ENCODE results near the gene KIF27.
"Not testable (repeated sequence)": the region's sequence is repeated elsewhere in the genome, so short reads cannot be mapped to it uniquely, and the experiment has no call there.

KIF27 gene

GRCh38 chr9:83930881-83931280 is 9.6 kb upstream of the KIF27 start:
- DNase-seq (ENCODE audit: low spot score): no peak

- DNase-seq (ENCODE audit: low spot score): no peak
Observed at GRCh38 chr9:83927591-83927990, 6.4 kb upstream of the KIF27 start.

- peak; percentile 69 for DNase-seq (ENCODE audit: low spot score)
Observed at GRCh38 chr9:83920469-83920926, 734 bp downstream of the KIF27 start.

GRCh38 chr9:83919111-83919510 is 2.1 kb downstream of the KIF27 start:
- DNase-seq (ENCODE audit: low spot score): no peak

GRCh38 chr9:83912194-83912593 is 9.0 kb downstream of the KIF27 start:
- peak; percentile 56 for DNase-seq (ENCODE audit: low spot score)

- no peak for DNase-seq (ENCODE audit: low spot score)
Observed at GRCh38 chr9:83906144-83906543, 15.1 kb downstream of the KIF27 start.

GRCh38 chr9:83900615-83901014 is 20.6 kb downstream of the KIF27 start:
- not testable (repeated sequence) for DNase-seq (ENCODE audit: low spot score)

- not testable (repeated sequence) for DNase-seq (ENCODE audit: low spot score)
Observed at GRCh38 chr9:83894301-83894700, 26.9 kb downstream of the KIF27 start.

- not testable (repeated sequence) for DNase-seq (ENCODE audit: low spot score)
Observed at GRCh38 chr9:83886498-83886897, 34.7 kb downstream of the KIF27 start.

- DNase-seq (ENCODE audit: low spot score): not testable (repeated sequence)
Observed at GRCh38 chr9:83885559-83886240, 35.5 kb downstream of the KIF27 start.

GRCh38 chr9:83881687-83882408 is 39.4 kb downstream of the KIF27 start:
- DNase-seq (ENCODE audit: low spot score): not testable (repeated sequence)

GRCh38 chr9:83875559-83875958 is 45.7 kb downstream of the KIF27 start:
- not testable (repeated sequence) for DNase-seq (ENCODE audit: low spot score)

GRCh38 chr9:83849895-83850294 is 71.3 kb downstream of the KIF27 start:
- DNase-seq (ENCODE audit: low spot score): not testable (repeated sequence)

GRCh38 chr9:83837070-83837643 is 84.1 kb downstream of the KIF27 start:
- not testable (repeated sequence) for DNase-seq (ENCODE audit: low spot score)

- not testable (repeated sequence) for DNase-seq (ENCODE audit: low spot score)
Observed at GRCh38 chr9:83830426-83831071, 90.7 kb downstream of the KIF27 start.

- not testable (repeated sequence) for DNase-seq (ENCODE audit: low spot score)
Observed at GRCh38 chr9:83824986-83825623, 96.1 kb downstream of the KIF27 start.

GRCh38 chr9:83817356-83818278 is 103.6 kb downstream of the KIF27 start, which contains the start of gene GKAP1:
Gene GKAP1 (minus strand): TSS chr9:83817769. CDS start chr9:83806517, 11,252 bp downstream.
- DNase-seq (ENCODE audit: low spot score): peak; percentile 89

GRCh38 chr9:83817011-83817355 is 104.2 kb downstream of the KIF27 start:
- DNase-seq (ENCODE audit: low spot score): peak; percentile 26

GRCh38 chr9:83815120-83815519 is 106.1 kb downstream of the KIF27 start:
- DNase-seq (ENCODE audit: low spot score): not testable (repeated sequence)

- DNase-seq (ENCODE audit: low spot score): not testable (repeated sequence)
Observed at GRCh38 chr9:83809213-83809612, 112.0 kb downstream of the KIF27 start.

GRCh38 chr9:83804454-83804853 is 116.8 kb downstream of the KIF27 start:
- not testable (repeated sequence) for DNase-seq (ENCODE audit: low spot score)
